Kasumi-1 (cell line): Measurements from ENCODE around the gene POLN.
"Not testable (repeated sequence)": the region's sequence is repeated elsewhere in the genome, so short reads cannot be mapped to it uniquely, and the experiment has no call there.

Experiments
- DNase-seq, 2 experiments: peaks; one replicate each; lab custom pipeline; 2025; lab: John Stamatoyannopoulos, UW

POLN gene

GRCh38 chr4:2042204-2042946 lies 199.5 kb downstream of the POLN start:
- DNase-seq = no peak

- peak; percentile 45 to 74 for DNase-seq
These were observed 200.4 kb downstream of the POLN start for GRCh38 chr4:2041239-2042130.

- no peak for DNase-seq
These were observed 201.3 kb downstream of the POLN start for GRCh38 chr4:2040391-2041238.

GRCh38 chr4:2036866-2037265 lies 205.1 kb downstream of the POLN start:
- peak; percentile 17 to 28 for DNase-seq

GRCh38 chr4:2036327-2036726 lies 205.6 kb downstream of the POLN start:
- DNase-seq = no peak

GRCh38 chr4:2031161-2031560 lies 210.8 kb downstream of the POLN start:
- DNase-seq = not testable (repeated sequence)

GRCh38 chr4:2027120-2027519 lies 214.8 kb downstream of the POLN start:
- not testable (repeated sequence) for DNase-seq

GRCh38 chr4:2025817-2026216 lies 216.1 kb downstream of the POLN start:
- DNase-seq = no peak

- no peak for DNase-seq
These were observed 217.2 kb downstream of the POLN start for GRCh38 chr4:2024683-2025082.
